IMR-90 (cell line): ENCODE data around the gene TRPC4AP. TPM values are rescaled to one million over a fixed set of nuclear protein-coding genes. Genes with fewer than 3 reads are reported as not detected.

ENCODE experiments used
- ATAC-seq: fragments of 200-7000 bp; cut with Tn5 transposase; 2 replicates; pipeline ENCODE4 v1.9.1; 2020; ENCODE audit warnings: low read depth, mild to moderate bottlenecking, moderate library complexity
- BruUV-seq: library from RNA; stranded (reverse); fragments of 400-500 nt; replicated peaks from 2 replicates; lab custom pipeline; 2021; lab: Mats Ljungman, UMichigan
- CTCF ChIA-PET: fragments of 300-600 bp; formaldehyde crosslinking; extraction: SDS; loops from one replicate; lab custom pipeline; 2021; ENCODE audit warnings: antibody characterized with exemption; lab: Yijun Ruan, JAX
- POLR2A ChIA-PET: fragments of 300-600 bp; sonication (Branson Sonifier 250); formaldehyde crosslinking; loops from one replicate; lab custom pipeline; 2022; ENCODE audit warnings: antibody characterized with exemption; ENCODE audit not compliant: unreplicated experiment; lab: Charles Lee
- DNase-seq: peaks from one replicate; pipeline ENCODE4 v3.0.0; 2013
- H2AFZ ChIP-seq: replicated peaks from 2 replicates; pipeline ENCODE3; 2013; ENCODE audit warnings: low read length, mild to moderate bottlenecking; ENCODE audit not compliant: poor library complexity
- H2AK5ac ChIP-seq: 2 replicates; pipeline ENCODE4 v1.6.1; 2013; ENCODE audit warnings: low read depth, low read length, inconsistent platforms
- H2AK9ac ChIP-seq: replicated peaks from 2 replicates; pipeline ENCODE3; 2013; ENCODE audit warnings: mild to moderate bottlenecking, low read depth, low read length, moderate library complexity; ENCODE audit not compliant: poor library complexity
- H2BK120ac ChIP-seq: 2 replicates; pipeline ENCODE4 v1.6.1; 2013; ENCODE audit warnings: low read depth, low read length, inconsistent platforms
- H2BK15ac ChIP-seq: 3 replicates; pipeline ENCODE4 v1.6.1; 2013; ENCODE audit warnings: low read depth, low read length, inconsistent platforms
- H2BK20ac ChIP-seq: 2 replicates; pipeline ENCODE4 v1.6.1; 2013; ENCODE audit warnings: low read depth, mild to moderate bottlenecking, inconsistent platforms, low read length, moderate library complexity
- H2BK5ac ChIP-seq: 2 replicates; pipeline ENCODE4 v1.6.1; 2013; ENCODE audit warnings: mild to moderate bottlenecking, low read depth, low read length, inconsistent platforms; ENCODE audit not compliant: poor library complexity, severe bottlenecking
- H3K14ac ChIP-seq: replicated peaks from 2 replicates; pipeline ENCODE4 v1.6.1; 2013; ENCODE audit warnings: low read depth, low read length, inconsistent platforms
- H3K18ac ChIP-seq: 2 replicates; pipeline ENCODE4 v1.6.1; 2013; ENCODE audit warnings: low read depth, low read length, control low read depth
- H3K23ac ChIP-seq: 2 replicates; pipeline ENCODE4 v1.6.1; 2013; ENCODE audit warnings: low read depth, low read length, inconsistent platforms
- H3K27ac ChIP-seq: 2 replicates; pipeline ENCODE4 v1.5.1; 2013; ENCODE audit warnings: mild to moderate bottlenecking, control low read depth, low read length; ENCODE audit not compliant: insufficient read depth
- H3K27me3 ChIP-seq: 2 replicates; pipeline ENCODE4 v1.6.1; 2013; ENCODE audit warnings: low read length; ENCODE audit not compliant: control insufficient read depth, insufficient read depth
- H3K36me3 ChIP-seq: 2 replicates; pipeline ENCODE4 v1.6.1; 2013; ENCODE audit warnings: low read length, mixed read lengths; ENCODE audit not compliant: control insufficient read depth, insufficient read depth
- H3K4ac ChIP-seq: 2 replicates; pipeline ENCODE4 v1.6.1; 2013; ENCODE audit warnings: low read depth, low read length, inconsistent platforms
- H3K4me1 ChIP-seq: 2 replicates; pipeline ENCODE4 v1.6.1; 2013; ENCODE audit warnings: low read length, mixed read lengths; ENCODE audit not compliant: control insufficient read depth, insufficient read depth
- H3K4me2 ChIP-seq: 2 replicates; pipeline ENCODE4 v1.6.1; 2013; ENCODE audit warnings: low read depth, mild to moderate bottlenecking, control low read depth, low read length, moderate library complexity
- H3K4me3 ChIP-seq: 2 replicates; pipeline ENCODE4 v1.5.1; 2013; ENCODE audit warnings: low read depth, mild to moderate bottlenecking, control low read depth, low read length, moderate library complexity; ENCODE audit not compliant: insufficient read depth
- H3K56ac ChIP-seq: 2 replicates; pipeline ENCODE4 v1.6.1; 2013; ENCODE audit warnings: low read length, inconsistent platforms; ENCODE audit not compliant: insufficient read depth; ENCODE audit errors: extremely low read depth
- H3K79me1 ChIP-seq, 2 experiments: 2 replicates each; pipeline ENCODE4 v1.6.1; 2013; ENCODE audit warnings: low read length in 2 of 2, inconsistent platforms in 1 of 2, low read depth in 1 of 2
- H3K9ac ChIP-seq: 2 replicates; pipeline ENCODE4 v1.6.1; 2013; ENCODE audit warnings: low read depth, low read length, control low read depth
- H3K9me1 ChIP-seq: 2 replicates; pipeline ENCODE4 v1.6.1; 2013; ENCODE audit warnings: low read length, inconsistent platforms; ENCODE audit not compliant: insufficient read depth
- H3K9me3 ChIP-seq: 2 replicates; pipeline ENCODE4 v1.6.1; 2013; ENCODE audit warnings: low read length; ENCODE audit not compliant: control insufficient read depth, insufficient read depth
- H4K20me1 ChIP-seq: 2 replicates; pipeline ENCODE4 v1.6.1; 2013; ENCODE audit warnings: low read length, inconsistent platforms; ENCODE audit not compliant: insufficient read depth
- H4K5ac ChIP-seq: 2 replicates; pipeline ENCODE4 v1.6.1; 2013; ENCODE audit warnings: mild to moderate bottlenecking, low read depth, low read length, control low read depth
- H4K8ac ChIP-seq, 2 experiments: 2 replicates each; pipeline ENCODE4 v1.6.1; 2013; ENCODE audit warnings: low read depth in 2 of 2, low read length in 2 of 2, control low read depth in 1 of 2, inconsistent platforms in 1 of 2
- H4K91ac ChIP-seq: 2 replicates; pipeline ENCODE4 v1.6.1; 2013; ENCODE audit warnings: low read depth, low read length, inconsistent platforms; ENCODE audit not compliant: insufficient read depth
- BHLHE40 ChIP-seq: fragments of 150-350 bp; IDR thresholded peaks from 2 replicates; pipeline ENCODE4 v1.6.1; 2016; ENCODE audit warnings: mild to moderate bottlenecking, low read depth, low read length
- CEBPB ChIP-seq: IDR thresholded peaks from 2 replicates; pipeline ENCODE4 v1.6.1; 2012; ENCODE audit warnings: low read depth, low read length, improper control_type of control experiment
- CHD1 ChIP-seq: IDR thresholded peaks from 2 replicates; pipeline ENCODE4 v1.6.1; 2012; ENCODE audit warnings: low read depth, low read length, improper control_type of control experiment
- ELK1 ChIP-seq: fragments of 150-350 bp; IDR thresholded peaks from 2 replicates; pipeline ENCODE4 v1.6.1; 2016; ENCODE audit warnings: low read depth, mild to moderate bottlenecking, low read length, moderate library complexity, borderline replicate concordance
- MAFK ChIP-seq: IDR thresholded peaks from 2 replicates; pipeline ENCODE4 v1.6.1; 2012; ENCODE audit warnings: low read depth, low read length, improper control_type of control experiment
- MAZ ChIP-seq: IDR thresholded peaks from 2 replicates; pipeline ENCODE4 v1.6.1; 2012; ENCODE audit warnings: low read depth, mild to moderate bottlenecking, low read length, improper control_type of control experiment, moderate library complexity, borderline replicate concordance
- MXI1 ChIP-seq: IDR thresholded peaks from 2 replicates; pipeline ENCODE4 v1.6.1; 2012; ENCODE audit warnings: low read depth, mild to moderate bottlenecking, low read length, moderate library complexity, borderline replicate concordance
- NFE2L2 ChIP-seq: fragments of 150-350 bp; IDR thresholded peaks from 2 replicates; pipeline ENCODE4 v1.6.1; 2016; ENCODE audit warnings: low read depth, mild to moderate bottlenecking, low read length
- POLR2A ChIP-seq: IDR thresholded peaks from 2 replicates; pipeline ENCODE4 v1.6.1; 2012; ENCODE audit warnings: mild to moderate bottlenecking, low read depth, low read length
- RAD21 ChIP-seq: IDR thresholded peaks from 2 replicates; pipeline ENCODE4 v1.6.1; 2012; ENCODE audit warnings: low read length, improper control_type of control experiment
- RCOR1 ChIP-seq: IDR thresholded peaks from 2 replicates; pipeline ENCODE4 v1.6.1; 2012; ENCODE audit warnings: mild to moderate bottlenecking, low read length, improper control_type of control experiment; ENCODE audit not compliant: insufficient replicate concordance
- RFX5 ChIP-seq: IDR thresholded peaks from 2 replicates; pipeline ENCODE4 v1.8.0; 2012; ENCODE audit warnings: low read depth, mild to moderate bottlenecking, low read length, moderate library complexity
- SMC3 ChIP-seq: fragments of 150-350 bp; IDR thresholded peaks from 2 replicates; pipeline ENCODE4 v1.6.1; 2016; ENCODE audit warnings: low read depth, mild to moderate bottlenecking, antibody characterized with exemption, low read length, moderate library complexity
- USF2 ChIP-seq: fragments of 150-350 bp; IDR thresholded peaks from 2 replicates; pipeline ENCODE4 v1.6.1; 2017; ENCODE audit warnings: mild to moderate bottlenecking, antibody characterized with exemption, low read length, low read depth
- WGBS, 2 experiments: methylation state at CpG; one replicate each; pipeline versions ENCODE4 v1.1.5 to v1.1.7; 2013; ENCODE audit warnings: missing lambda C conversion rate in 2 of 2; ENCODE audit not compliant: insufficient read length in 1 of 2; ENCODE audit errors: extremely low coverage in 2 of 2; 5-methylcytosine and 5-hydroxymethylcytosine counted together
- dilution Hi-C: fragments of 300-500 bp; cut with HindIII; formaldehyde crosslinking; loops from one replicate; pipeline ENCODE4 v1.14.3; 2018; ENCODE audit warnings: low sequenced_read_pairs; ENCODE audit not compliant: unreplicated experiment
- in situ Hi-C: fragments of 300-500 bp; cut with MboI; formaldehyde crosslinking; loops from 3 replicates; pipeline ENCODE4 v1.14.3; 2019; ENCODE audit warnings: low sequenced_read_pairs, inconsistent platforms, mixed read lengths
- intact Hi-C: fragments of 100-400 bp; cut with micrococcal nuclease; formaldehyde crosslinking; loops from 2 replicates; pipeline ENCODE4 v1.10.0; 2022
- polyA plus RNA-seq, 3 experiments: library from polyadenylated mRNA; depleted of rRNA; stranded (reverse); fragments of >200 nt; gene quantifications; 2 replicates each; pipeline ENCODE4 v1.2.3, GENCODE V29; 2012; ENCODE audit warnings: low replicate concordance in 1 of 3
- total RNA-seq: library from RNA; depleted of rRNA; stranded (reverse); fragments of >200 nt; gene quantifications from 2 replicates; pipeline ENCODE4 v1.2.3, GENCODE V29; 2012

Gene TRPC4AP
- total and polyA plus RNA-seq, 2 of the 4 experiments (the other 2 are of a cell fraction): 41.0 to 81.0 TPM

DNA sequence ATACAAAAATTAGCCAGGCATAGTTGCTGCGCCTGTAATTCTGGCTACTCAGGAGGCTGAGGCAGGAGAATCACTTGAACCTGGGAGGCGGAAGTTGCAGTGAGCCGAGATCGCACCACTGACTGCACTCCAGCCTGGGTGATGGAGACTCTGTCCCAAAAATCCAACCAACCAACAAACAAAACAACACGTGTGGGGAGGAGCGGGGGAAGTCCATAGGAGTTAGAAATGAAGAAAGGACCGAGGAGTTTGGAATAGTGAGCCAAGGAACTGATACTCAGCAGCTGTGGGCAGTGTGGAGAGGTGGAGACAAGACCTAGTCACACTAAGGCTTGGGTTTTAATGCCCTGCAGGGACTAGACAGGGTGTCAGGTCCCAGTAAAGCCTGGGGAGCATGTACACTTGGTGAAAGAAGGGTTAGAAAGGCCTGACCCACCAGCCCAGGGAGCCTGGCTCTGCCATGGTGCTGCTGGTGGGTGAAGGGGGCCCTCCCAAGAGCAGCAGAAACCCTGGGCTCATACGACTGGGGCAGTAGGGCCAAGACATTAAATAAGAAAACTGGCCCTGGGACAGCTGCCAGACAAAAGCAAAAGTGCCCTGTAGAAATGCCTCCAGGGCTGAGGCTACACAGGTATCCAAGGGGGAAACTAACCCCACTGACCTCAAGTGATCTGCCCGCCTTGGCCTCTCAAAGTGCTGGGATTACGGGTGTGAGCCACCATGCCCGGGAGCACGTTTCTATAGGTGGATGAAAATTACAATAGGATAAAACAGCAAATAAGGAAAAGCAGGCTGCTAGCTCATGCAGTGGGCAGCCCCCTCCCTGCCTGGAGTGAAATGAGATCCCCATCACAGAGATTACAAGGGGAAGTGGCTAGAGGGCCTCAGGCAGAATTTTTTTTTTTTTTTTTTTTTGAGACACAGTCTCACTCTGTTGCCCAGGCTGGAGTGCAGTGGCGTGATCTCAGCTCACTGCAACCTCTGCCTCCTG is 78.9 kb downstream of the TRPC4AP start:
- in situ Hi-C loops: no loop called here
- ATAC-seq (no peak), DNase-seq (no peak)
- H3K9me1 ChIP-seq: peaks cover 12% of the 10 kb centered on the region; the same call in 1 of the 2 replicates
- H4K20me1 ChIP-seq: peaks cover 33% of the 10 kb centered on the region
- CTCF ChIA-PET: no interaction called here
- H3K4me1 ChIP-seq: peaks cover 9% of the 10 kb centered on the region
- H4K8ac ChIP-seq: no peak overlapping the region
- H3K4me3 ChIP-seq: no peak overlapping the region
- peaks cover 64% of the 10 kb centered on the region for H3K36me3 ChIP-seq
- BruUV-seq: no TSS peak
- WGBS, 2 experiments: 90% methylated on average over 2 of the region's 13 CpGs; no CpG with 5 or more reads in 1 of the 2 experiments
- H2BK5ac ChIP-seq: no peak overlapping the region
- H2AFZ ChIP-seq: no peak overlapping the region
- no peak overlapping the region for H3K23ac ChIP-seq
- no peak overlapping the region for H2AK5ac ChIP-seq
- H3K4me2 ChIP-seq: no peak overlapping the region
- H3K27ac ChIP-seq: no peak overlapping the region
- H3K56ac ChIP-seq: no peak overlapping the region
- H2BK120ac ChIP-seq: no peak overlapping the region
- no peaks in the 10 kb centered on the region for H3K9me3 ChIP-seq
- H4K91ac ChIP-seq: no peak overlapping the region
- no peak overlapping the region for H3K9ac ChIP-seq
- H4K5ac ChIP-seq: no peak overlapping the region
- no peak overlapping the region for H2AK9ac ChIP-seq
- no peak overlapping the region for H3K4ac ChIP-seq
- H3K14ac ChIP-seq: no peak overlapping the region
- intact Hi-C loops: no loop called here
- H3K27me3 ChIP-seq: no peaks in the 10 kb centered on the region
- no peak overlapping the region for H3K18ac ChIP-seq
- peaks cover 22 to 63% of the 10 kb centered on the region in 2 experiments for H3K79me1 ChIP-seq
- dilution Hi-C loops: no loop called here
- H2BK15ac ChIP-seq: no peak overlapping the region
- POLR2A ChIA-PET: no interaction called here
- H2BK20ac ChIP-seq: no peak overlapping the region
- TF ChIP-seq BHLHE40: no peak
- no peak for TF ChIP-seq MAFK
- TF ChIP-seq MXI1: no peak
- no peak for TF ChIP-seq RCOR1
- TF ChIP-seq POLR2A: no peak
- no peak for TF ChIP-seq ELK1
- TF ChIP-seq CHD1: no peak
- no peak for TF ChIP-seq MAZ
- TF ChIP-seq RFX5: no peak
- TF ChIP-seq SMC3: no peak
- no peak for TF ChIP-seq CEBPB
- no peak for TF ChIP-seq USF2
- no peak for TF ChIP-seq RAD21
- no peak for TF ChIP-seq NFE2L2
